Immature natural killer cell (primary cell): ENCODE measurements around the gene CAPZA2. TPM values are rescaled to one million over a fixed set of nuclear protein-coding genes. Genes with fewer than 3 reads are reported as not detected.
A peak's percentile ranks its signal among the peaks of the same experiment; 100 is the strongest.

Experiments
- DNase-seq, 3 donors: peaks; one replicate each; pipeline ENCODE4 v3.0.0; 2022; ENCODE audit warnings: mixed read lengths in 1 of 3
- H3K27ac Mint-ChIP-seq, 6 donors: one replicate each; pipeline ENCODE4 v1.8.0; 2020; ENCODE audit warnings: mixed read lengths in 6 of 6, mild to moderate bottlenecking in 5 of 6, inconsistent platforms in 4 of 6, moderate library complexity in 3 of 6
- H3K27me3 Mint-ChIP-seq, 3 donors: one replicate each; pipeline ENCODE4 v1.8.0; 2020 to 2021; ENCODE audit warnings: low read depth in 3 of 3, mild to moderate bottlenecking in 3 of 3, mixed read lengths in 3 of 3, moderate library complexity in 3 of 3, inconsistent platforms in 1 of 3
- H3K36me3 Mint-ChIP-seq, 3 donors: one replicate each; pipeline ENCODE4 v1.8.0; 2020; ENCODE audit warnings: mixed read lengths in 3 of 3, inconsistent platforms in 2 of 3, mild to moderate bottlenecking in 2 of 3
- H3K4me1 Mint-ChIP-seq, 2 donors: one replicate each; pipeline ENCODE4 v1.8.0; 2020; ENCODE audit warnings: inconsistent platforms in 2 of 2, mild to moderate bottlenecking in 2 of 2, mixed read lengths in 2 of 2, moderate library complexity in 1 of 2
- H3K4me3 Mint-ChIP-seq, 5 donors: one replicate each; pipeline ENCODE4 v1.8.0; 2020; ENCODE audit warnings: mild to moderate bottlenecking in 5 of 5, mixed read lengths in 5 of 5, inconsistent platforms in 3 of 5, moderate library complexity in 3 of 5
- H3K9me3 Mint-ChIP-seq, 6 donors: one replicate each; pipeline ENCODE4 v1.8.0; 2020; ENCODE audit warnings: mild to moderate bottlenecking in 6 of 6, mixed read lengths in 6 of 6, inconsistent platforms in 4 of 6, moderate library complexity in 3 of 6
- polyA plus RNA-seq, 3 donors: library from polyadenylated mRNA; unstranded; fragments of 300-500 nt; fragmentation: Illumina TruSeq; gene quantifications; one replicate each; pipeline ENCODE4 v1.2.3, GENCODE V29; 2021

CAPZA2 gene
- polyA plus RNA-seq, 3 donors from 2014 or later = 174 to 318 (median 246) TPM

DNA sequence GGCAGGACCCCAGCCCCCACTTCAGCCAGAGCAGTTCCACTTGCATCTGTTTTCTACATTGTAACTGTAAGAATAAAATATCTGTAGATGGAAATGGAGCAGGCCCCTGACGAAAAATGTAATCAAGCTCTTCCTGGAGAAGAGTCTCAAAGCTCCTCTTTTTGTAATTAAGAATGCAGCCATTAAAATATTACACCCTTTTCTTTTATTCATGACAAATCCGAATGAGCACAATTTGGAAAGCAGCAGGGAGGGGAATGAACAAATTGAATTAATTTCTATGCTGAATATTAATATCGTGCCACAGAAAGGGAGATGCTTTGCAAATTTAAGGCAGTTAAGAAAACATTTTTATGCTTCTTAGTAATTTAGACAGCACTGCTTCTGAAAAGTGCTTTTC lies 24.8 kb upstream of the CAPZA2 start:
- H3K4me3 Mint-ChIP-seq = no peak overlapping the region
- H3K36me3 Mint-ChIP-seq = no peaks in the 10 kb centered on the region
- H3K27ac Mint-ChIP-seq = no peak overlapping the region

DNA sequence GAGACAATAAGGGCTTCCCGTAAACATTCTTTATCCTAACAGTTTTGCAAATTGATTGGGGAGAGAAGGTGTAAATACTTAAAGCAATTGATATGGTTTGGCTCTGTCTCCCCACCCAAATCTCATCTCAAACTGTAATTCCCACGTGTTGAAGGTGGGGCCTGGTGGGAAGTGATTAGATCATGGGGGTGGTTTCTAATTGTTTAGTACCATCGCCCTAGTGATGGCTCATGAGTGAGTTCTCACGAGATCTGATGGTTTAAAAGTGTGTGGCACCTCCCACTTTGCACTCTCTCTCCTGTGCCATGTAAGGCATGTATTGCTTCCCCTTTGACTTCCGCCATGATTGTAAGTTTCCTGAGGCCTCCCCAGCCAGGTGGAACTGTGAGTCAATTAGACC lies 22.1 kb upstream of the CAPZA2 start:
- H3K4me3 Mint-ChIP-seq = no peak overlapping the region
- no peak for DNase-seq
- no peaks in the 10 kb centered on the region for H3K9me3 Mint-ChIP-seq
- H3K4me1 Mint-ChIP-seq = peaks cover 3 to 12% of the 10 kb centered on the region in 2 donors
- H3K36me3 Mint-ChIP-seq = no peaks in the 10 kb centered on the region
- H3K27ac Mint-ChIP-seq = no peak overlapping the region
- H3K27me3 Mint-ChIP-seq = peaks cover 5 to 14% (median 6%) of the 10 kb centered on the region in 3 donors

More for the DNA sequence above, 24.8 kb upstream of the CAPZA2 start:
- Mint-ChIP-seq H3K27me3 (peaks cover 4 to 14% (median 5%) of the 10 kb centered on the region in 3 donors), H3K4me1 (no peaks in the 10 kb centered on the region), H3K9me3 (no peaks in the 10 kb centered on the region)
- DNase-seq = no peak

DNA sequence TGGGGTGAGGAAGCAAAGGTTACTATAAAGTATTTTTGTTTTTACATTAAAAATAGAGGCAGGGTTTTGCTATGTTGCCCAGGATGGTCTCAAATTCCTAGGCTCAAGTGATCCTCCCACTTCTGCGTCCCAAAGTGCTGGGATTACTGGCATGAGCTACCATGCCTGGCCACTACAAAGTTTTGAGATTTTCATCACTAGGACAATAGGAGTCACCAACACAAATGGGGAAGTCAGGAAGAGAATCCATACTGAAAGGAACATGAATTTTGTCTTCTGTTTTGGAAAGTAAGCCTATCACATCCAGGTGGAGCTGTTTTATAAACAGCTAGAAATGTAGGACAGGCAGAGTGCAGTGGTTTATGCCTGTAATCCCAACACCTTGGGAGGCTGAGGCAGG lies 20.0 kb upstream of the CAPZA2 start:
- H3K27ac Mint-ChIP-seq = no peak overlapping the region
- H3K27me3 Mint-ChIP-seq = peaks cover 5 to 12% (median 6%) of the 10 kb centered on the region in 3 donors
- no peaks in the 10 kb centered on the region for H3K9me3 Mint-ChIP-seq
- H3K4me3 Mint-ChIP-seq = no peak overlapping the region
- no peaks in the 10 kb centered on the region for H3K36me3 Mint-ChIP-seq
- H3K4me1 Mint-ChIP-seq = peaks cover 3 to 12% of the 10 kb centered on the region in 2 donors
- DNase-seq = no peak

DNA sequence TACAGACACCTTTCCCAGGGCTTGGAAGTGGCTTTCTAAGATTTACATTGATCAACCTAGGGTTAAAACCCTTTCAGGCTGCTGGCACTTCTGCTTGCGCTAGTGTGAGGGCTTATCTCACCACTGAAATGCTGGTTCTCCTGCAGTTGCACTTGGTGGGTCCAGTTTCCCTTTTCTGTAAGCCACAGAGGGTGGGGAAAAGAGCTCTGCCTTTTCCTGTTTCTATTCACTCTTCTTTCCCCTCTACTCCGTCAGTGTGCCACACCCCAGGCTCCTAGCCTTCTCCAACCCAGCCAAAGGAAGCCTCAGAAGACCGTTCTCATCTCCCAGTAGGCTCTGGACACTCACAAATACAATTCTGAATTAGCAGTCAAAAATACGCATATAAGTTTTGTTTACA lies 19.0 kb upstream of the CAPZA2 start:
- Mint-ChIP-seq H3K36me3 (no peaks in the 10 kb centered on the region), H3K27me3 (peaks cover 5 to 13% (median 6%) of the 10 kb centered on the region in 3 donors), H3K4me3 (peak overlapping the region in 3 of 5 donors; percentile 15 to 71 (median 31)), H3K4me1 (peaks cover 3 to 12% of the 10 kb centered on the region in 2 donors), H3K27ac (peak overlapping the region in 2 of 6 donors; percentile 6 to 46), H3K9me3 (no peaks in the 10 kb centered on the region)
- no peak for DNase-seq

DNA sequence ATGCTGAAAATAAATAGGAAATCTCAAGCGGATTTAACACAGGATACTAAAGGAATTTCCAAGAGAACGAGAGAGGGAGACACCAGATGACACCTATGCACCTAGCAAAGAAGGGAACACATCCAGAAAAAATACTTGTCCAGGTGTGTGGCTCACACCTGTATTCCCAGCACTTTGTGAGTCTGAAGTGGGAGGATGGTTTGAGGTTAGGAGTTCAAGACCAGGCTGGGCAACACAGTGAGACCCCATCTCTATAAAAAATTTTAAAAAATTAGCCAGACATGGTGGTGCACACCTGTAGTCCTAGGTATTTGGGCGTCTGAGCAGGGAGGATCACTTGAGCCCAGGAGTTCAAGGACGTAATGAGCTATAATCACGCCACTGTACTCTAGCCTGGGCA lies 11.2 kb upstream of the CAPZA2 start:
- Mint-ChIP-seq H3K4me1 (no peaks in the 10 kb centered on the region), H3K9me3 (peaks cover 0 to 1% (median 0%) of the 10 kb centered on the region in 6 donors), H3K4me3 (no peak overlapping the region), H3K27me3 (peaks cover 2 to 24% (median 10%) of the 10 kb centered on the region in 3 donors), H3K27ac (no peak overlapping the region), H3K36me3 (no peaks in the 10 kb centered on the region)
- DNase-seq = no peak

DNA sequence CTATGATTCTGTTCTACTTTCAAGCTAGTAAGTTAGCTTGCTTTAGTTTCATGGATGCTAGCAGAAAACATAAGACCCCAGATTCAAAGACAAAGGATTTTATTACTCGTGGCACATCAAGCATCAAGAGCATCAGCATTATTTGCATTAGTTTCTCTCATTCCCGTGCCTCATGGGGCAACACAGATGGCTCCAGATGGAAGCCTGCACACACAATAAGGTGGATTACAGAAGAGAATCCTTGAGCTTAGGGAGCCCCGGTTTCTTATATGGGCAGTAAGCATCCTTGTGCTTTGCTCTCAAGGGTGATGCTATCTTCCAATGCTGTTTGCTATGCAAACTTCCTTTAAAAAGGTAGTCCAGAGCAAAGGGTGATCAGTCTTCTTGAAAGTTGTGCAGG lies 10.7 kb upstream of the CAPZA2 start:
- peaks cover 2 to 24% (median 10%) of the 10 kb centered on the region in 3 donors for H3K27me3 Mint-ChIP-seq
- H3K4me3 Mint-ChIP-seq = no peak overlapping the region
- DNase-seq = no peak
- no peaks in the 10 kb centered on the region for H3K4me1 Mint-ChIP-seq
- H3K9me3 Mint-ChIP-seq = peaks cover 0 to 1% (median 0%) of the 10 kb centered on the region in 6 donors
- H3K36me3 Mint-ChIP-seq = no peaks in the 10 kb centered on the region
- no peak overlapping the region for H3K27ac Mint-ChIP-seq

DNA sequence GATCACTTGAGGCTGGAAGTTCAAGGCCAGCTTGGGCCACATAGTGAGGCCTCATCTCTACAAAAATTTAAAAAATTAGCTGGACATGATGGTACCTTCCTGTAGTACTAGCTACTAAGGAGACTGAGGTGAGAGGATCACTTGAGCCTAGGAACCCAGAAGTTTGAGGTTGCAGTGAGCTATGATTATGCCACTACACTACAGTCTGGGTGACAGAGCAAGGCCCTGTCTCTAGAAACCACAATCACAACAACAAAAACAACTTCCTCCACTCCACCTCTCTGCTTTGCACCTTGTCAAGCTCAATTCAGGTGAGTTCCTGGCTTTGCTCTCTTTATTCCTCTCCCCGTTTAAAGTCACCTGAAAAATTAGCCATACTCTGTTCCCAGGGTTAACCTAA lies 8.3 kb upstream of the CAPZA2 start:
- Mint-ChIP-seq H3K36me3 (no peaks in the 10 kb centered on the region), H3K4me3 (no peak overlapping the region), H3K27ac (no peak overlapping the region), H3K4me1 (no peaks in the 10 kb centered on the region), H3K9me3 (peaks cover 0 to 1% (median 0%) of the 10 kb centered on the region in 6 donors), H3K27me3 (peaks cover 4 to 19% (median 10%) of the 10 kb centered on the region in 3 donors)
- DNase-seq = no peak

DNA sequence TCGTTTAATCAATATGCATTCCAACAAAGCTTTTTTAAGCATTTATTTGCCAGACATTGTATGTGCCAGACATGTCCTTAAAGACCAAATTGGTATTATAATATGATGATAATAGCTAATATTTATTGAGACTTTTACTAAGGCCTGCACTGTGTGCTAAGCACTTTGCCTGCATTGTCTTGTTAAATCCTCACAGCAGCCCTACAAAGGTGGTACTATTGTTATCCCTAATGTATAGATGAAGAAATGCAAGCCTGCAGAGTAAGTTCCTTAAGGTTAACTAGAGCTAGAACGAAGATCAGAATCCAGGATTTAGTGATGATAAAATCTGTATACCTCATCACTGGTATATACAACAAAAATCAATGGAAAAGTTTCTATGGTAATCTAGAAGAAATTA lies 5.3 kb upstream of the CAPZA2 start:
- peaks cover 4 to 6% of the 10 kb centered on the region in 2 donors for H3K4me1 Mint-ChIP-seq
- peak overlapping the region in 1 of 6 donors; percentile 20 for H3K27ac Mint-ChIP-seq
- no peak for DNase-seq
- H3K36me3 Mint-ChIP-seq = no peaks in the 10 kb centered on the region
- H3K4me3 Mint-ChIP-seq = no peak overlapping the region
- H3K9me3 Mint-ChIP-seq = peaks cover 0 to under 1% (median 0%) of the 10 kb centered on the region in 6 donors
- H3K27me3 Mint-ChIP-seq = peaks cover 2 to 14% (median 6%) of the 10 kb centered on the region in 3 donors

DNA sequence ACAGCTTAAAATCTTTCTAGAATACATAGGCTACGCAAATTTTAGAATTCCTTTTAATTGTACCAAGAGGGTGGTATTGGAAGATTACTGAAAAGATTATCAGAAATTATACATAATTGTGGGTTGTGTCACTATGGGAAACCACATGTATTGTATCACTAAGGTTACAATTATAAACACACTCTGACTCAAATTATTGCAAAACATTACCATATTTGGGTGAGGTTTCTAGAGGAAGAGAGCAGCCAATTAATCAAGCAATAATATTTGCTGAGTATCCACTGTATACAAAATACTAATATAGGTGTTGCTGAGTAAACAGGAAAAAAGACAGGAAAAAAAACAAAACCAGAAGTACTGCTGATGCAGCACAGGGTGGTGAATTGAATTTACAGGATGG lies 3.1 kb upstream of the CAPZA2 start:
- peaks cover 19 to 22% of the 10 kb centered on the region in 2 donors for H3K4me1 Mint-ChIP-seq
- H3K4me3 Mint-ChIP-seq = no peak overlapping the region
- no peak for DNase-seq
- no peaks in the 10 kb centered on the region for H3K36me3 Mint-ChIP-seq
- H3K27me3 Mint-ChIP-seq = peaks cover 2 to 20% (median 12%) of the 10 kb centered on the region in 3 donors
- no peak overlapping the region for H3K27ac Mint-ChIP-seq
- H3K9me3 Mint-ChIP-seq = no peaks in the 10 kb centered on the region

DNA sequence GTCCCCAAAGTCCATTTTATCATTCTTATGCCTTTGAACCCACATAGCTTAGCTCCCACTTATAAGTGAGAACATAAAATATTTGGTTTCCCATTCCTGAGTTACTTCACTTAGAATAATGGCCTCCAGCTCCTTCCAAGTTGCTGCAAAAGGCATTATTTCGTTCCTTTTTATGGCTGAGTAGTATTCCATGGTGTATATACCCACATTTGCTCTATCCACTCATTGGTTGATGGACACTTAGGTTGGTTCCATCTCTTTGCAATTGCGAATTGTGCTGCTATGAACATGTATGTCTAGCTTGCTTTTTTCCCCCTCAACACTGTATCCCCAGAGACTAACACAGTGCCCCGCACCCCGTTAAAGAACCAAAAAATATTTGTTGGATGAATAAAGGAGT lies 670 bp upstream of the CAPZA2 start:
- no peak for DNase-seq
- Mint-ChIP-seq H3K4me3 (peak overlapping the region; percentile 47 to 91 (median 88)), H3K9me3 (no peaks in the 10 kb centered on the region), H3K27me3 (peaks cover 2 to 11% (median 7%) of the 10 kb centered on the region in 3 donors), H3K4me1 (peaks cover 39 to 42% of the 10 kb centered on the region in 2 donors), H3K36me3 (no peaks in the 10 kb centered on the region), H3K27ac (peak overlapping the region; percentile 61 to 89 (median 79))

DNA sequence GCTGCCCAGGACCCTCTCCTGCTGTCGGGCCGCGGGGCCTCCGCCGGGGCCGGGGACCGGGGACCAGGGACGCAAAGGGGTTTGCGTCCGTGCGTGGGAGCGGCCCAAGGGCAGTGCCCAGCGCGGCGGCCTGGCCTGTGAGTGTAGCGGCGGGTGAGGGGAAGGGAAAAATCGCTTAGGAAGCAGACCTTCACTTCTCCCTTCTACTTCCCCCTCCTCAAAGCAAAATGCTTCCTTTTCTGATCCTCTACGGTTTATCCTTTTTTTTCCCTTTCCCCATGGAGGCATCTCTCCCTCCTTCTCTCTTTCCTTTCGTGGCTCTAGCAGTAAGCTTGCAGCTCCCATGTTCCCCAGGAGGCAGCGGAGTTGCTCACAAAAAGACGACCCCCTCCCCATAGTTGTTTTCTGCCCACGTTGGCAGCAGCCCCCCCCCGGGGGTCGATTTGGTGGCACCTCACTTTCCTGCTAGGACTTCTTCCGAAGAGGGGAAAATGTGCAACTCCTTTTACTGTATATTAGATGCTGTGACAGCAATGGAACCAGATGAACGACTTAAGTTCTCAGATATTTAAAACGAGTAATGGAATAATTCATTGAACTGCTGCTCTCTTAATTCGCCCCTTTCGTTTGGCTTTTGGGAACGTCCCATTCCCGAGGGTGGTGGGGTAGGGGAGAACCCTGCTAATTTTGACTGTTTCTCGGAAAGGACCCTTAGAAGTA lies 724 bp downstream of the CAPZA2 start:
- peaks cover 2 to 12% (median 7%) of the 10 kb centered on the region in 3 donors for H3K27me3 Mint-ChIP-seq
- H3K27ac Mint-ChIP-seq = peak overlapping the region; percentile 89 to 97 (median 90)
- H3K4me3 Mint-ChIP-seq = peak overlapping the region; percentile 90 to 97 (median 96)
- no peak for DNase-seq
- H3K36me3 Mint-ChIP-seq = no peaks in the 10 kb centered on the region
- peaks cover 50 to 56% of the 10 kb centered on the region in 2 donors for H3K4me1 Mint-ChIP-seq
- H3K9me3 Mint-ChIP-seq = no peaks in the 10 kb centered on the region

DNA sequence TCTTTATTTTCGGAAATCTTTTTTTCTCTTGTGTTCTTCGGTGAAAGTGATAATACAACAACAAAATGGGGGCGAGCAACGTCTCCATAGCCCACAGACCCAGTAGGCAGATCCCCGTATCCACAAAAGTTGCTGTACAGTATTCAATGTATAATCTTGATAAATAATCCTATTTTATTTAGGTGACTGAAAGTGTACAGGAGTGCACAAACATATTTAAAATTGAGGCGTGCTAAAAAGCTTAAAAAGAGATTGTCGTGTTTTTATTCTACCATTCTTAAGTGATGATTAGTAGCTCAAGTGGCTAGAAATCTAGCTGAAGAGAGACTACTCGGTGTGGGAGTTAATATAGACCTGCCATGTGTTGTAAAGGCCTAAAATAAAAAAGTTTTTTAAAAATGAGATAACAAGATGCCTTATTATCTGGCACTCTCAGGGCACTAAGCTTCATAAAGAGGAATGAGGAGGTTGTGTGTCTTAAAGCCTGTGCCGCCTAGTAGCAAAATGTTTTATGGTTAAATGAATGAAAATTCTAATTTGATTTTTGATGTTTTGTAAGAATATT lies 1.6 kb downstream of the CAPZA2 start:
- H3K36me3 Mint-ChIP-seq = no peaks in the 10 kb centered on the region
- H3K27me3 Mint-ChIP-seq = peaks cover 0 to 13% (median 7%) of the 10 kb centered on the region in 3 donors
- H3K4me1 Mint-ChIP-seq = peaks cover 53 to 64% of the 10 kb centered on the region in 2 donors
- H3K27ac Mint-ChIP-seq = peak overlapping the region; percentile 5 to 97 (median 90)
- H3K4me3 Mint-ChIP-seq = peak overlapping the region; percentile 90 to 97 (median 96)
- no peaks in the 10 kb centered on the region for H3K9me3 Mint-ChIP-seq
- no peak for DNase-seq

DNA sequence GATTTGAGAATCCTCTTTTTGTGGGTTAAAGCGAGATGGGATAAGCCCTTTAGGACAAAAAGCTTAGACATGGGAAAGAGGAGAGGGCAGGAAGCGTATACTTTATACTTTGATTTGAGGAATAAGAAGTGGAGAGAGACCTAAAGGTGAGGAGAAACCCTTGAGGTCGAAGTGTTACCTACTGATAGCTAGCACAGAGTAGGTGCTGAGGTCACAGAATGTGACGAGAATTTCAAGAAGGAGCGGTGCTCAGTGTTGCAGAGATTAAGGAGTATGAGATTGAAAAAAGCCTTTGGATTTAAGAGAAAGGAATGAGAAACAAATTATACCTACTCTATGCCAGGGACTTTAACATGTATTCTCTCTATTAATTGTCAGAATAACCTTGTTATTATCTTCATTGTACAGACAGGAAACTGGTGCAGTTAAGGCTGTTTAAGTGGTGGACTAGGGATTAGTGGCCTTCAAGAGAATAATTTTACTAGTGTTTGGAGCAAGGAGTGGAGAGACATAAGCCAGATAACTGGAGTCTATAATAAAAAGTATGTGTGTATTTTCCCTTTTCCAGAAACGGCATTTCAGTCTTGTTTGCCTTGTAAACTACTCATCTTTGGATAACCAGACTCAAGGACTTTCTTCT lies 8.8 kb downstream of the CAPZA2 start:
- Mint-ChIP-seq H3K27ac (peak overlapping the region in 5 of 6 donors; percentile 3 to 59 (median 28)), H3K36me3 (no peaks in the 10 kb centered on the region), H3K27me3 (peaks cover 0 to 2% (median 0%) of the 10 kb centered on the region in 3 donors), H3K9me3 (no peaks in the 10 kb centered on the region), H3K4me1 (peaks cover 75 to 91% of the 10 kb centered on the region in 2 donors), H3K4me3 (peak overlapping the region in 2 of 5 donors; percentile 5 to 45)
- no peak for DNase-seq

DNA sequence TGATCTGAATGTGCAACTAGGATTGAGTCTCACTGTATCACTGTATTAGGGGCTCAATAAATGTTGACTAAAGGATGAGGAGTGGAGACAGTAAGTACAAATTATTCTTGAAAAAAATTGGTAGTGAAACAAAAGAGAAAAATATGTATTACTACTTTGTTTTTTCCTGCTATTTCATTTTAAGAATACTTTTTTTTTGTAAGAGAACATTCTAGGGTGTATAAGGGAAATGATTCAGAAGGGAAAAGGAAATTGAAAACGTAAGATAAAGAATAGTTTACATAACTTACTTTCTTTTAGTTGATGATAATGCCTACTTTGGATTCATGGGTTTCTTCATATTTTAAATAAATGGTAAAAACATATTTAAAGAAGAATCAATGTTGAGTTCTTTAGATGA lies 9.6 kb downstream of the CAPZA2 start:
- Mint-ChIP-seq H3K36me3 (no peaks in the 10 kb centered on the region), H3K4me3 (peak overlapping the region; percentile 0 to 60 (median 22)), H3K9me3 (no peaks in the 10 kb centered on the region), H3K27me3 (peaks cover 0 to 2% (median 0%) of the 10 kb centered on the region in 3 donors), H3K4me1 (peaks cover 68 to 84% of the 10 kb centered on the region in 2 donors), H3K27ac (peak overlapping the region; percentile 10 to 59 (median 36))
- DNase-seq = no peak
